Peyer's patch (tissue), 4 donors: Measurements from ENCODE around the gene EXOC4.

Experiments used
- CTCF ChIP-seq, 6 experiments: fragments of 450-650 bp in 4 of 6; fragments of 200-600 bp in 2 of 6; sonication (generic) in 1 of 6; IDR thresholded peaks; one replicate each; pipeline ENCODE4 v1.5.1; 2017 to 2019; ENCODE audit warnings: antibody characterized with exemption in 6 of 6, mild to moderate bottlenecking in 3 of 6, moderate library complexity in 1 of 6
- POLR2A ChIP-seq, 2 donors: fragments of 450-650 bp; IDR thresholded peaks; one replicate each; pipeline ENCODE4 v1.5.1; 2017; ENCODE audit warnings: antibody characterized with exemption in 2 of 2, mild to moderate bottlenecking in 2 of 2, moderate library complexity in 2 of 2

- TF ChIP-seq CTCF (IDR thresholded peaks at IDR 0.05) (no peak), POLR2A (IDR thresholded peaks at IDR 0.05) (no peak)
Observed at GRCh38 chr7:133919810-133920209, 666.9 kb downstream of the EXOC4 start.
